HG02884 (cell line): ENCODE results near the gene HOXD11.

Experiments used
- ATAC-seq: cut with Tn5 transposase; IDR thresholded peaks from one replicate; pipeline ENCODE4 v1.9.1; 2021; ENCODE audit warnings: mild to moderate bottlenecking, moderate library complexity; ENCODE audit not compliant: unreplicated experiment

Gene HOXD11

DNA sequence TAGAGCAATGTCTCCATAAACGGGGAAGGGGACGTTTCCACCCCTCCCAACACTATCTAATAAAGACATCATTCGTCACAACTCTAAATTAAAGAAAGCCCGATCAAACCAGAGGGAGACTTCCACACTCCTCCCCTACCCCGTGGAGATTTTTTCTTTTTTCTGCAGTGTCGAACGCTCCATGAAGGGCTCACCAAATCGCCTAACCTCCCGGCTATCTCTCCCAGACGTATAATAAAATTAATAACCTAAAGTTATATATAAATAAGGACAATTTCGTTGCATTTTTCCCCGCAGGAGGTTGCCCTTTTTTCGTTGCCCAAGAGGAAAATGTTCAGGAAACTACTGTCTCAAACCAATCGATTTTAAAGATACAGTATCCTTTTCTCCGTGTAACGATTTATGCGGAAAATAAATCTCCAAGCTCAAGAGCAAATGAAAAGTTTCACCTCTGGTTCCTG, 25.7 kb upstream of the HOXD11 start:
- no peak for ATAC-seq

DNA sequence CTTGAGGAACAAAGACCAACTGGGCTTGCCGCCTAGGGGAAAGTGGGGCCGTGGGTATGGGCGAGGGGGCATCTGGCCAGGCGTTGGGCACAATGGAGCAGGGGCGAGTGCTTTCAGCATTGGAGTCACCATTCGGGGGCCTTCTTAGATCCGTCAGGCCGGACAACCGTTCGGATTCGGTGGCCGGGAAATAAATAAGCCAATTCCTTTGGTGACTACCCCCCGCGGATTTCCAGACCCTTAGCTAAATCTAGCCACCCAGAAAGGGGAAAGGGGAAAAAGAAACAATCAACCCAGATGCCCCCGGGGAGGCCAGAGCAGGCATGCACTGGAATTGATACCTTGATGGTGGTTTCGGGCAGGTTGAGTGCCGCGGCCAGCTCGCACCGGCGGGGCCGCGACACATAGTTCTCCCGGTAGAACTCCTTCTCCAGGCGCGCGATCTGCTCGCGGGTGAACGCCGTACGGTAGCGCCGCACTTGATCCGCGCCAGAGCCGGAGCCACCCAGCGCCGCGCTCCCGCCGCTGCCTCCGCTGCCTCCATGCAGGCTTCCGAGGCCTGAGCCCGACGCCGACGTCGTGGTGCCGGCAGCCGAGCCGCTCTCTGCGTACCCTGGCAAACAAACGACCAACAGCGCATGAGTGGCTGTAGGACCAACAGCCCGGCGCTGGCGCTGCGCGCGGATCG, 25.1 kb upstream of the HOXD11 start:
- ATAC-seq: no peak

GRCh38 chr2:176082525-176082823, 24.6 kb upstream of the HOXD11 start:
- ATAC-seq: no peak

DNA sequence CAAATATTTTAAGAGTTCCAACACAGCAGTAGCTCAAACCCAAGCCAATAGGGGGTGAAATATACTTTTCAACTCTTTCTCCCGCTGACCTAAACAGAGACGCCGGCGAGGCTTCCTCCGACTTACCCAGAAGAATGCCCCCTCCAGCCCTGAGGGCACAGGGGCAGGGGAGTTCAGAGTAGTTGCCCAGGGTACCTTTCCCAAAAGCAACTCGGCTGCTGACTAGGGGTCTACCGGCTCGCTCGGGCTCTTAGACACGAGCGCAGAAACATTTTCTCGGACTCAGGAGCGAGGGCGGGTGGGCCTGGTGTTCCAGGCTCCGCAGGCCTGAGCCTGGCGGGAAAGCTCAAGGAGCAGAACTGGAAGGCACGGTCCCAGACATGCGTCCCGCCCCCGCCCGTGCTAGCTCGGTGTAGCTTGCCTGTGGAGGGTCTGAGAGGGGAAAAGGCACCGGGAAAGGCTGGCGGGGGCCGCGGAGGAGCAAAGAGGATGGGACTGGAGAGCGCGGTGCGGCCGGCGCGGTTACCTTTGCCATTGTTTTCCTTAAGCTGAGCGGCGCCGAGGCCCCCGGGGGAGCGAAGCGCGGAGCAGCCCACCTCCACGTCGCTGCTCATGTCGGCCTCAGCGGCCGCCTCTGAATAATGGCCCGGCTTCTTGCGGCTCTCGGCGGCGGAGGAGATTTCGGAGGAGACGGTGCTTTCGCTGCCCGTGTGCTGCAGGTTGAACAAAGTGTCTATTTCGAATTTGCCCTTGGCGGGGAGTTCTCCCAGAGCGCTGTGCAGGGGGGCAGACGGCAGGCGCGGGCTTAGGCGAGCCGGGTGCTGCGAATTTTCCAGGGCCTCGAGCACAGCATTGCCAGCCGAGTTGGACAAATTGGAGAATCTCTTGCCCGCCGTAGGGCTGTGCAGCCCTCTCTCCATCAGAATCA, 24.0 kb upstream of the HOXD11 start:
- no peak for ATAC-seq

DNA sequence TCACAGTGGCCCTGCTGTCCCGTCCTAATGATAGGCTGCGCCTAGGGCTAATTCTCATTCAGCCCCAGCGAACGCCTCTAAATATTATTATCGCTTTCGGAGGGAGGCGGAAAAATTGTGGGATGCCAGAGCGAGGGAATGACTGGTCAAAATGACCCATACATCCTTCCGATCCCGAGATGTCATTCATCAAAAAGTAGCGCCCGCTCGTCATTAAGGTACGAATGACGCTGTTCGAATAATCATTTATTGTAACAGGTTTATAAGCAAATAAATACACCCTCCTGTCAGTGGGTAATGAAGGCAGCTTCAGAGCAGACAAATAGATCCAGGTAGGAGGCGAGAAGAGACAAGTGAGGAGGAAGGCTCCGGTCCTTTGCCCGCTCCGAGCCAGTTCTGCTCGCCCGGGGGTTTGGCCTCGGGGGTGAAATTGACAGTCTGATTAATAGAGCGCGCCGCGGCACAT, 23.3 kb upstream of the HOXD11 start, which contains the start of gene EVX2:
TSS of gene EVX2 (minus strand) at position 167 of the 466 bp plus-strand sequence. CDS start 186 bp downstream, outside the sequence.
- ATAC-seq: no peak

- no peak for ATAC-seq
These were observed 22.4 kb upstream of the HOXD11 start for GRCh38 chr2:176084611-176085119.

DNA sequence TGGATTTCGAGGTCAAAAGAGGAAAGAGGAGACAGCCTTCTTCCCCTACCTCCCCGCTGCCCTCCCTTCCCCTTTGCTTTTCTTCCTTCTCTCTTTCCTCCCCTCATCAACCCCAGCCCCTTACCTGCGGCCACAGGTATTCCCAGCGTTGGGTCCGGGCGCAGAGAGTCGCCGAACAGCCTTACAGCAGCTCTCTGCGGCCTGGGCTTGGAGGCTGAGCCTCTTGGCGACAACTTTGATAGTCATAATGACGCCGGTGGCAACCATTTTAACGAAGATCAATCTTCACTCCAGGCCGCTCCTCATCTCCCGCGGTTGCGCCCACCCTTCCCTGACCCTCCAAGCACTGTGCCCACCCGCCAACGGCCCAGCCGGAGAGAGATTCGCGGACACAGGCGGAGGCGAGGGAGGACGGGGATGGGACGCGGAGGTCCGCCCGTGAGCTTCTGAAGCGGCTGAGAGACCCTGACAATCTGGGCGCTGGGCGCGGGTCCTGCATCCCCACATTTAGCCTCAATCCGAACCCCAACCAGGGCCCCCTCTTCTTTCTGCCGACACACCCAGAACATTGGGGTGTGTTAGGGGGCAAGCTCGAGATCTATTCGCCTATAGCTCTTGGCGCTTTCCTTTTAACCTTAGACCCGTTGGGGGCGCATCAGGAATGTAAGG, 21.8 kb upstream of the HOXD11 start:
- ATAC-seq: no peak

DNA sequence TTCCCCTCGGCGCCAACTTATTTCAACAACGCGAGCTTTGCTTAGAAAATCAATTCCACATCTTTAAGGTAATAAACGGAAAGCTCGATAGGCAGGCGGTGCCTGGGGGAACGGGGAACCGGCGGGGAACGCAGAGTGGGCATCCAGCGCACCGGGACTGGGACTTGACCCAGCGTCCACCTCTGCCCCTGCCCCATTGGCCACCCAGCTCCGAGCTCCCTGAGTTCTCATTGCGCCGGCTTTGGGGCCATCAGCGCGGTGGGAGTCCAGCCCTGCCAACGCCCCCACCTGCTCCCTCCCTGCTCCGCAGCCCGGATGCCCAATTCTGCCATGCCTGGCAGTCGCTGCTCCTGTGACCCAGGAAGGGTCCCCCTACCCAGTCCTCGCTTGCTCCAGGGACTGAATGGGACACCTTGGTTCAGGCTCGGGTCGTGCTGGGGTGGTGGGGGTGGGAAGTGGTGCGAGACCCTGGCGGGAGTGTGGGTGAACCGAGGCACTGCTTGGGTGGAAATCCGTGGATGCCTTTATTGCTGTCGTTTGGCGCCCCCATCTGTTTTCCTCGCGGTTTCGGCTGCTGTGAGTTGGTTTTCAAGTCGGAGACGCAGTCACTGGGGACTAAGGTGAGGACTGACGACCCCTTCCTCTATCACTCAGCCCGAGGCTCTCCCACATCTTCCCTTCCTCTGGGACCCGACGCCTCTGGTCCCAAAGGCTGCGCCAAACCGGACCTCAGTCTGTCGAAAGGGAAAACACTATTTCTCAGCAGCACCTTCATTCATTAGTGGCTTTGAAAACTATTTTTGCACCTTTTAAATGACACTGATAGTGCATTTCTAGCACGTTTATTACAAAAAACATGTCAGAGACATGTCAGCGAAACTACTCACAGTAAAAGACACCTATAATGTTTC, 21.0 kb upstream of the HOXD11 start:
- ATAC-seq: no peak

- ATAC-seq: no peak
These were observed 19.6 kb upstream of the HOXD11 start for GRCh38 chr2:176087330-176088047.

GRCh38 chr2:176088048-176088936, 18.8 kb upstream of the HOXD11 start:
- no peak for ATAC-seq

- no peak for ATAC-seq
These were observed 17.9 kb upstream of the HOXD11 start for GRCh38 chr2:176088937-176089842.

GRCh38 chr2:176089843-176090395, 17.2 kb upstream of the HOXD11 start:
- ATAC-seq: no peak

DNA sequence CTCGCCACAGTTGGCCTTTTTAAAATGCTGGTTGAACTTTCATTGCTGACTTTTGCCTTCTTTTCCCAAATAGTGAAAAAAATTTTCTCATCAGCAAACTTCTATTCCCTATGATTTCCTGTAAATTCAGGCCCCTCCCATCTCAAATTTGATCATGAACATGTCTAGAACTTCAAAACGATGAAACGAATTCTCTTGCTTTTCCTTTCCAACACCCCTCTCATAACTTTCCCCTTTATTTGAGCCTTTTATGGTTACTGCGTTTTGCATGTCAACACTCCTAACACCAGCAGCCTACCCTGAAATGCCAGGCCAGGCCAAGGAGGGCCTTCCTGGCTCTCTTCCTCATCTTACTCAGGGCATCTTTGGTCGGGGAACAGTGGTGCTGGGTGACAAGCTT, 16.2 kb upstream of the HOXD11 start:
- no peak for ATAC-seq

DNA sequence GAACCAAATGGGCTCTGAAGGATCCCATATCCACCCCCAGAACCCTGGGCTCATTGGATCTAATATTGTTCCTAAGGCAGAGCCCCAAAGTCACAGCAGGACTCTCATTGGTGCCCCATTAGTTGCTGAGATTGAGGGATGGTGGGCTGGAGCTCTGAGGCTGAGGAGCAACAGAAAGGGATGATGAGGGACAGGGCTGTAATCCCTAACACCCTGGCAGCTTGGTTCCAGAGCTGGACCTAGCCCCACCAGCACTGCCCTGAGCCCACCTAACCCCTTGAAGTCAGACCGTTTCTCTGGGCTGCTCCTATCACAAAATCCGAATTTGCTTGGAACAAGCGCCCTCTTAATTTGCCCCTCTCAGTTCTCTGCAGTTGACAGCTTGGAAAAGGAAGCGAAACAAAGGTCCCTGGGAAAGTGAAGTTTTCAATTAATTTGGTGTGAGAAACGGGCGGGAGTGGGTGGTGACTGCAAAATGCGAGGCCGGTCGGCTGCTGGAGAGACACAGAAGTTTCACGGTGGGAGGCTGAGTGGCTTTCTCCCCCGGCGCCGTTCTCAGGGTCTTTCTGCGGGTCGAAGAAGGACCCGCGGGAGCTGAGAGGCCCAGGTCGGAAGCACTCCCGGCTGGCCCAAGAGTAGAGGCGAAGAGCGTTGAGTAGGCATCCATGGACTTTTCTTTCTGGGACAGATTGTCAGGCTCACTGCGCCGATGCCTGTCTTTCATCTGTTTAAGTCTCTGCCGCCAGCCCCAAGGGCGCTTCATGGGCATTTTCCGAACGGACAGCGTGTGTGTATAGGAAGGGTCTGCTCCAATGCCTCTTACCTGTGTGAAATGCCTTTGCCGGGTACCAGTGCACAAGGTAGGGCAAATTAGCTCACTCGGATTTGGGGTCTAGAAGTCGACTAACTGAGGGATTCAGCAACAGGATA, 15.5 kb upstream of the HOXD11 start:
- ATAC-seq: no peak

DNA sequence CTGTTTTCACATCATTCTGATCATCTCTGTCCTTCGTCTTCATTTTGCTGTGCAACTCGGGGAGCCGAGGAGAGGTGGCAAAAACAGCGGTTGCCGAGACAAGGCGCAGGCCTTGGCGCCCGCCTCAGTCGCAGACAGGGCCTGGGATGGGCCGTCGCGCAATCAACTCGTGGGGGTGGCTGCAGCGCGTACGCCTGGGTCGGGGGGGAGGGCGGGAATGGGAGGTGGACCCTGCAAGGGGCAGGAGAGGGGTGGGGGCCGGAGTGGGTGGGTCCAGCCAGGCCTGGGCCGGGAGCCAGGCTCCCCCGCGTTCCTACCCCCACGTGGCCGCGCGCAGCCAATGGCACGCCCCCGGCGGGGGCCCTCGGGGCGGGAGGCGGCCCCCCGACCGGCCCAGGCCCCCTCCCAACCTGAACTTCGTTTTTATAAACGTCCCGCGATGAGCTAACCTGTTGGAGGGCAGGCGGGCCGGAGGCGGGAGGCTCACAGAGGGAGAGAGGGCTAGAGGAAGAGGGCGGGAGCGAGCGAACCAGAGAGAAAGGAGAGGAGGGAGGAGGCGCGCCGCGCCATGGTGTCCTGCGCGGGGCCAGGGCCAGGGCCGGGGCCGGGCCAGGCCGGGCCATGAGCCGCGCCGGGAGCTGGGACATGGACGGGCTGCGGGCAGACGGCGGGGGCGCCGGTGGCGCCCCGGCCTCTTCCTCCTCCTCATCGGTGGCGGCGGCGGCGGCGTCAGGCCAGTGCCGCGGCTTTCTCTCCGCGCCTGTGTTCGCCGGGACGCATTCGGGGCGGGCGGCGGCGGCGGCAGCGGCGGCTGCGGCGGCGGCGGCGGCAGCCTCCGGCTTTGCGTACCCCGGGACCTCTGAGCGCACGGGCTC, 14.6 kb upstream of the HOXD11 start, which contains the start of gene HOXD13:
TSS of gene HOXD13 (plus strand) at position 452 of the 875 bp plus-strand sequence. CDS start at position 622, 170 bp downstream.
- ATAC-seq: no peak
